ENCODE results near the gene BAHCC1. TPM values are rescaled to one million over a fixed set of nuclear protein-coding genes. Genes with fewer than 3 reads are reported as not detected.

Gene BAHCC1
- total RNA-seq, 1 donor from 2014 or later: 8.6 TPM

DNA sequence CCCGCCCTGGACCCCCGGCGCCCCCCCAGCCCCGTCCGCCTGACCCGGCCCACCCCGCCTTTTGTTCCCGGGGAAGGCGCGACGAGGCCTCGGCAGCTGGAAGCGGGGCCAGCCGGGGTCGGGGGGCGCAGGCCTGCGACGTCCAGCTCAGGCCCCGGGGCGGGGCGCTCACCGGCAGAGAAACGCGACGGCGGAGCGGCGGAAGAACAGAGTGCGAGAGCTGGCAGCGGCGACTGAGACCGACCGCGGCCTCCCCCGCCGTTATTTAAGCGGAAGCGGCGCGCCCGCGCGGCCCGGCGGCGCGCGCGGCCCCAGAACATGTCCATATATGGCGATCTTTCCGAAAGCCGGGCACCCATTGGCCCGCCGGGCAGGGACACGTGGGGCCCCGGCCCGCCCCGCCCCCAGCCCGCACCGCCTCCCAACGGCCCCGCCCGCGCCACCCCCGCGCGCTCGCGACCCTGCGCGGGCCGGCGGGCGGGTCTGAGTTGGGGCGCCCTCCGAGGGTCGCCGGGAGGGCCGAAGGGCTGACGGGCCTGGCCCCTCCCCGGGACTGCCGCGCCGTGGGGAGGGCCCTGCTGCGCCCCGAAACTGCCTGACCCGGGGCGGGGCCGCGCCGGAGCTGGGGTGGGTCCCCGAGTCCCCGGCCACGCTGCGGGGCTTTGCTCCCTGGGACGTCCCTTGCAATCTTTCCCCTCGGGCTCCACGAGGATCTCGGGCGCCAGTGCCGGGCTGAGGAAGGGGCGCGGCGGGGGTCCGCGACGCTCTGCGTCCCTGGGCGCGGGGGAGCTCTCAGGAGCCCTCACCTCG is 117.5 kb downstream of the BAHCC1 start, which contains the start of gene ACTG1:
TSS of gene ACTG1 (minus strand) at position 238 of the 810 bp plus-strand sequence. CDS start 445 bp downstream, outside the sequence.
- DNase-seq (peak; percentile 96), ATAC-seq (peak; percentile 68)
- intact Hi-C loops (cut with micrococcal nuclease): no loop called here

DNA sequence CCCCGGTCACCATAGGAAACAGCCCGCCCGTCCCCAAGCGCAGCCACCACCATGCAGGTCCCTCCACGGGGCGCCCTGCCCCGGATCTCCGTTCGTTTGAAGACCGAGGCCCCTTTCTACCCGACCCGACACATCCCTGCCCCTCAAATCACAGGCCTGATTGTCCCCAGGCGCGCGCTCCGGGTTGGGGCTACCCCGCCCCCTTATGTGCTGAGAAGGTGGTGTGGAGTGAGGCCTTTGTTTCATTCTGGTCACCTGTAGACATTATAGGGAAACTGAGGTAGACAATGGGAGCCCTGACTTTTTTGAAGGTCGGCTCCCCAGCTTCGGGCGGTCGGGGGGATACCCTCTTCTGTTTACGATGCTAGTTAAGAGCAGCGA is 118.1 kb downstream of the BAHCC1 start:
- intact Hi-C loops (cut with micrococcal nuclease): no loop called here
- peak; percentile 27 for ATAC-seq
- peak; percentile 80 for DNase-seq

DNA sequence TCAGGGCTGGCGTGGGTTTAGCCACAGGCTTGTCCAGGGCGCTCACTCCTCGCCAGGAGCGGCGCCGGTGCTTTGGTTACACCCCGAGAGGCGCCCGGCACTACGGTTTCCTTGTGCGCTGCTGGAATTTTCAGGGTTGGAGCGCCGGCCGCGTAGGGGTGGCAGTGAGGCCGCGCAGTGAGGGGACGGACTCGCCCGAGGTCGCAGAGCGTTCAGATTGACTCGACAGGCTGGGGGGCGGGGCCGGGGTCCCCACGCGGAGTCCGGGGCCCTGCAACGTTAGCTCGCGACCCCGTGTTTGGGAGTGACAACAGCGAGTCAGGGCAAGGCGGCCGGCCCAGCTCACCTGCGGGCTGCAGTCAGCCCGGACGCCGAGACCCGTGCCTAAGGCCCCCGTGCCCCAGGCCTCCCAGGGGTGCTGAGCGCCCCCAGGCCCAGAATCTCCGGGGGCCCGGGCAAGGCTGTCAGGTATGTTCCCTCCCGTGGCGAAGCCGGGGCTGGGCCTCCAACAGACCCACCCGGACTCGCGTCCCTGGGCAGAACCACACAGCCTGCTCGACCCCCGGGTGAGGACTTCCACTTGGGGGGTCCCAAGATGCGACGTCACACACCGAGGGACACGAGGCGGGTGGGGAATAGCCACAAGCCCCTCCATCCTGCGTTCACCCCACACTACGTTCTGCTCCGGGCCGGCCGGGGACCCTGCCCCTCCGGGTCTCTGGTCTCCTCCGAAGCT is 118.7 kb downstream of the BAHCC1 start:
- ATAC-seq: peak; percentile 32
- DNase-seq: peak; percentile 83
- intact Hi-C loops (cut with micrococcal nuclease): no loop called here

- intact Hi-C loops (cut with micrococcal nuclease): no loop called here
- no peak for ATAC-seq
- no peak for DNase-seq
Measured at GRCh38 chr17:81514489-81514738, 119.2 kb downstream of the BAHCC1 start.

DNA sequence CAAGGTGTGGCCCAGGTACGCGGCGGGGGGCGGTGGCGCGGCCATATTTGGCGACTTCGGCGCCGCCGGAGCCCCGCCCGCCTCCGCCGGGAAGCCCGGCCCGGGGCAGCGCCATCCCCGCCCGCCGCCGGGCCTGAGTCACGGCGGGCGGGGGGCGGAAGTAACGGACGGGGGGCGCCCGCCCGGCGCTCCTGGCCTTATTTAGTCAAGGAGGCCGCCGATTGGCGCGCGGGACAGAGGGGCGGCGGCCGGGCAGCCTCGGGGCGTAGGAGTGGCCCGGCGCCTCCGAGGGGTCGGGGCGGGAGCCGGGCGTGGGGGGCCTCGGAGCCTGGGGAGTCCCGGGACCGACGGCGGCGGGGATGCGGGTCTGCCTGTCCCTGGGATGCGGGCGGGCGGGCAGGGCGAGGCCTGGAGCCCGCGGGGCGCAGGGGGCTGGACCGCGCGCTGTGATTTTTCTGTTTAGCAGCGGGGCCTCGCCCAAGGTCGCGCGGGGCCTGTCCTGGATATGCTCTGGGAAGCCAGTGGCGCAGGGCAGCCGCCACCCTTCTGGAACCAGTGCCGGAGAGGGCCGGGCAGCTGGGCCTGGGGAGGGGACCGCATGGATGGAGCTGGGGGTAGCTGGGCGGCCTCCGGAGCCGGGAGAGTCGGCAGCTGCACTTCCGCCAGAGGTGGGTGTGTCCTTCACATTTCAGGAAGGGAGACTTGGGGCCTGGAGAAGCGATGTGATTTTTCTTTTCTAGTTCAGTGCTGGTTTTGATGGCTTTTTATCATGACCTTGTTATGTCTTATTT is 119.7 kb downstream of the BAHCC1 start:
- ATAC-seq: peak; percentile 55
- intact Hi-C loops (cut with micrococcal nuclease): no loop called here
- DNase-seq: peak; percentile 92

- intact Hi-C loops (cut with micrococcal nuclease): no loop called here
- no peak for ATAC-seq
- DNase-seq: peak; percentile 49
Measured at GRCh38 chr17:81515530-81516041, 120.3 kb downstream of the BAHCC1 start.

Small RNA genes within 50 kb of the gene (microRNA-seq; reads per million reads assigned to microRNA genes)
- gene MIR3186 (ENCODE audit: borderline number of aligned reads): not detected
- not detected for gene MIR4740 (ENCODE audit: borderline number of aligned reads)

Other genes with a start within 250 kb of the BAHCC1 start
- 0.20 TPM for gene PVALEF, start 229.9 kb upstream of the BAHCC1 start, total RNA-seq
- 14.5 TPM for gene AATK, start 229.2 kb upstream of the BAHCC1 start, total RNA-seq
- 13.6 TPM for gene CEP131, start 172.5 kb upstream of the BAHCC1 start, total RNA-seq
- 13.8 TPM for gene TEPSIN, start 156.4 kb upstream of the BAHCC1 start, total RNA-seq
- 53.7 TPM for gene NDUFAF8, start 156.1 kb upstream of the BAHCC1 start, total RNA-seq
- 46.6 TPM for gene SLC38A10, start 100.2 kb upstream of the BAHCC1 start, total RNA-seq
- gene ACTG1, start 117.3 kb downstream of the BAHCC1 start, total RNA-seq: 357 TPM
- 0.50 TPM for gene FSCN2, start 132.9 kb downstream of the BAHCC1 start, total RNA-seq
- 15.4 TPM for gene FAAP100, start 156.9 kb downstream of the BAHCC1 start, total RNA-seq
- 86.4 TPM for gene NPLOC4, start 241.7 kb downstream of the BAHCC1 start, total RNA-seq
- not detected for gene TSPAN10, start 241.7 kb downstream of the BAHCC1 start, total RNA-seq